LNCAP (cell line): ENCODE results near the gene VAMP5.

ENCODE experiments used
- CTCF ChIP-seq: fragments of 450-650 bp; IDR thresholded peaks from 2 replicates; pipeline ENCODE4 v1.5.1; 2017; ENCODE audit warnings: mild to moderate bottlenecking

Gene VAMP5

GRCh38 chr2:85591563-85591962 is 7.3 kb downstream of the VAMP5 start:
- TF ChIP-seq CTCF, result no peak

GRCh38 chr2:85593023-85593422 is 8.8 kb downstream of the VAMP5 start:
- TF ChIP-seq CTCF, result no peak

- TF ChIP-seq CTCF, result no peak
Measured at GRCh38 chr2:85594715-85595300, 10.6 kb downstream of the VAMP5 start.

- no peak for TF ChIP-seq CTCF
Measured at GRCh38 chr2:85595301-85596025, 11.2 kb downstream of the VAMP5 start, which contains the start of gene RNF181. RNF181 (plus strand) TSS chr2:85595745; CDS start chr2:85595764, 19 bp downstream.

GRCh38 chr2:85596026-85596333 is 11.7 kb downstream of the VAMP5 start:
- TF ChIP-seq CTCF, result no peak

GRCh38 chr2:85596486-85597143 is 12.4 kb downstream of the VAMP5 start:
- no peak for TF ChIP-seq CTCF

GRCh38 chr2:85597241-85597640 is 13.0 kb downstream of the VAMP5 start:
- TF ChIP-seq CTCF, result no peak
